Left renal pelvis (tissue), 4 donors: ENCODE measurements around the gene KDM4C. TPM values are rescaled to one million over a fixed set of nuclear protein-coding genes. Genes with fewer than 3 reads are reported as not detected.

Experiments
- DNase-seq, 4 donors: peaks; one replicate each; pipeline ENCODE4 v3.0.0-alpha.2; 2013; ENCODE audit warnings: low read depth in 4 of 4, low spot score in 3 of 4
- polyA plus RNA-seq, 4 donors: library from polyadenylated mRNA; unstranded; fragments of 120-200 nt; gene quantifications; one replicate each; pipeline ENCODE4 v1.2.1, GENCODE V29; 2013; ENCODE audit not compliant: insufficient read length in 4 of 4

The KDM4C gene
- polyA plus RNA-seq, 4 donors = 12.5 to 17.5 (median 16.2) TPM

- no peak for DNase-seq
These were observed 395.4 kb downstream of the KDM4C start for GRCh38 chr9:7153134-7153533.

DNA sequence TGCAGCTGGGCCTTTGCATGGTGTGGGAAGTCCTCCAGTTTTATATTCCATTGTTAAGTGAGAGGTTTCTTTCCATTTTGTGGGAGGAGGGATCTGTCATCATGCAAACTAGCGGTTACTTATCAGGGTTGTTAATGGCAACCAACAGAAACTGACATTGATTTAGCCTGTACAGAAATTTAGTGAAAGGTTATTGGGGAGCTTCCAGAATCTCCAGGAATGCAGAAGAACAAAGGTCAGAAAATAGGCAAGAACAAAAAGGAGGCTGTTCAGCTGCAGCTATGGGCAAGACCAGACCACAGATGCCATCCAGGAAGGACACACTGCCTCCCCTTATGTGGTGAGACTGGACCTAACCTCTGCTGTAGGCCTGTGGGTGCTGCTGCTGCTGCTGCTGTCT, 395.8 kb downstream of the KDM4C start:
- no peak for DNase-seq

GRCh38 chr9:7154003-7154619, 396.3 kb downstream of the KDM4C start:
- DNase-seq = no peak

- no peak for DNase-seq
These were observed 396.9 kb downstream of the KDM4C start for GRCh38 chr9:7154650-7155049.

DNA sequence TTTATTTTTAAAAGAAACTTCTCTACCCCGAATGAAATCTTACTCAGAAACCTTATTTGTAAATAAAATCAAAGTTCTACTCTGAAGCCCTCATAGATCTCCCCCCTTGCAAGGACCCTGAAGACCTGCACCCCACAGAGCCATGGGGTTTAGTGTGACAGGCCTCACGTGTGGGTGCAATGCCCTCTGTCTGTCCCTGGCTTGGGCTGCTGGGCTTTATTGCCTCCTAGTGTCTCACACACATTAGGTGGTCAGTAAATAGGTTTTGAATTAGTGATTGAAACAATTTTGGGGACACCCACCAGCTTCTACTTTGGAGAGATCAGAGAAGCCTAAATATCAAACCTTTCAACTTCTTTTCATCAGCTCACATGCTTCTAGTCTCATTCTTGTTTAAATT, 403.7 kb downstream of the KDM4C start:
- no peak for DNase-seq

DNA sequence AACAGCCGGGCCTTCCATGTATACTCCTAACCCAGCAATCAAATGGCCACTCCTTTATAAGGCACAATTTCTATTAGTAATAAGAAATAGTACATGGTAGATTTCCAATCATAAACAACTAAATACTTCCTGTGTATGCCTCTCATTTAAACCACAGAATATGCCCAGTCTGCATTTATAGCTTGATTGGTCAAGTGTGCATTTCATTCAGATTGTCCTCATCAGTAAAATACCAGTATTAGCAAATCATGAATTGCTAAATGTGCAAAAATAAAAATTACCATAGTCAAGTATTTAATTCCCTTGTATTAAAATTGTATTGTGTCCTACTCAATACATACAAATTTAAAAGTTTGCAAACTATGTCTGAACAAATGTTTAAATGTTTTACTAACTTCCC, 406.2 kb downstream of the KDM4C start:
- DNase-seq = no peak

DNA sequence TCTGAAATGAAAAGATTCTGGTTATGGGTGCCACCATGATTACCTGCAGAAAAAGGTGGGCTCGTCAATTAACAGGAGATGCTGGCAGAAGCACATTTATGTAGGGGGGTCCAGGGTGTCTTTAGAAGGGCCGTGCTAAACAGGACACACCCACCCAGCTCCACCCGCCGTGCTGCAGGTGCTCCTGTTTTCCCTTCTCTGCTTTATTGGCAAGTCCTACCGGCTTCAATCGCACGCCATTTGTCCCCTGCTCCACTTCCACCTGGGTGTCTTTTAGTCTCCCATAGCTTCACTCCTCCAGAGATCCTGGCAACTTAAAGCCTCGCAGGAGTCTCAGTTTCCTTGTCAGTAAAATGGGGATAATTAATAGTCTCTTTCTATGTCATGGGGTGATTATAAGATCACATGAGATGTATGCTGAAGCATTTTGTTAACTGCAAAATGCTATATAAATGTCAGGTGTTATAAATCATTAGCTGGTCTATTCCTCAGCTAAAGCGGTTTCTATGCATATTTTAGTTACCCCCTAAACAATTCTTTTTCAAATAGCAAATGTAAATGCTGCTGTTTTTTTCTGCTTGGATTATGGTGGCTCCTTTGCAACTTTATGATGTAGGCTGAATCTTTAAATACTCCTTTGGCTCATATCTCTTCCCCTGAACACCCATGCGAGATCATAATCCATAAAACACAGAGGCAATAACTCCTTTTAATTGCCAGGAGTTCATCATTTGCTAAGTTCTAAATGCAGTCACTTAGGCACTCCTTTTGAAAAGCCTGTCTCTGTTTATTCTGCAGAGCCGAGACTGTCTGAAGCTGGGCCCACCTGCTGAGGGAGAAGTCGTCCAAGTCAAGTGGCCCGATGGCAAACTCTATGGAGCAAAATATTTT, 406.9 kb downstream of the KDM4C start:
- DNase-seq = no peak

GRCh38 chr9:7165331-7165975, 407.7 kb downstream of the KDM4C start:
- DNase-seq = no peak

GRCh38 chr9:7166074-7166473, 408.3 kb downstream of the KDM4C start:
- no peak for DNase-seq

- DNase-seq = no peak
These were observed 412.1 kb downstream of the KDM4C start for GRCh38 chr9:7169717-7170389.

- DNase-seq = no peak
These were observed 413.8 kb downstream of the KDM4C start for GRCh38 chr9:7171396-7172153.

- no peak for DNase-seq
These were observed 414.7 kb downstream of the KDM4C start for GRCh38 chr9:7172154-7173115.

DNA sequence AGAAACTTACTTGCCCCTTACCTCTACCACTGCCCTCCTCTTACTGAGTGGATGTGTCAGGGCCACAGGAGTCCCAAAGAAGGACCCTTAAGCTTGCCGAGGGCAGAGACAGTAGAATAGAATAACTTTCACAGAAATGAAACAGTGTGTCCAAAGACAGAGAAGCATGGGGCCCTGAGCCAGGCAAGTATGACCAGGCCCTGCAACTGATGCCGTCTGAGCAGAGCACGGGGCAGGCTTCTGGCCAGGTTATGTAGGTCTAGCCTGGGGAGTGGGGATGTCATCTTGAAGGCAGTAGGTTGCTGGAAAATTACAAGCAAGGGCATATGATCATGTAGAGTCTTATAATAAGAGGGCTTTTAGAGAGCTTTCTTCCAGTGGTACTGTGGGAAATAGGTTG, 415.4 kb downstream of the KDM4C start:
- DNase-seq = no peak

DNA sequence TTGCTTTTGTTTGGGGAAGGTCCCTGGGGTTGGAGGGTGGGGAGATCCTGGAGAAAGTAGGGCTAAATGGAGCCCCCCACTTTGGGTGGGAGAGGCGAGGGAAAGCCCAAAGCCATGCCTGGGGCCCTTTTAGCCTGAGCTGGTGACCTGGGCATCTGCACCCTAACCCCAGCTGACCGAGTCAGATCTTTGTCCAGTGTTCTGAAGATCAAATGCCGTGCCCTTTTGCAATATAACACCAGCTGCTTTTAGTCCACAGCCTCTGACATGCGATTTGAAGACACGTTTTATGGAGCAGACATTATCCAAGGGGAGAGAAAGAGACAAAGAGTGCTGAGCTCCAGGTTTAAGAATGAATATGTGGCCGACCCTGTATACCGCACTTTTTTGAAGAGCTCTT, 416.5 kb downstream of the KDM4C start:
- no peak for DNase-seq

DNA sequence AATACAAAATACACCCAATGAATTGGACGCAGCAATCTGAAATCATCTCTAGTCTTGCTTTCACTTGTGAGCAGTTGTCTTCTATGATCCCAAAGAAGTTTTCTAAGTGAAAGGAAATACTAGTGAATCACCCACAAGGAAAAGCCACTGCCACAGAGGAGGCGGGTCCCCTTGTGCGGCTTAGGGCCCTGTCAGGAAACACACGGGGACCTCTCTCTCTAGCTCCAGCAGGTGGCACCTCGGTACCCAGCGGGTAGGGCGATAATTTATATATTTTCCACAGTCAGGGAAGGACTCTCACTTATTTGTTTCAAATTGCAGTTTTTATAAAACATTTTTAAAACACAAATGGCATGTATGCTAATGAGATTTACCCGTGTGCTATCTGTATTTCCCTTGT, 417.1 kb downstream of the KDM4C start:
- no peak for DNase-seq

GRCh38 chr9:7176561-7176960, 418.8 kb downstream of the KDM4C start:
- no peak for DNase-seq

GRCh38 chr9:7177383-7177782, 419.6 kb downstream of the KDM4C start:
- DNase-seq = no peak

DNA sequence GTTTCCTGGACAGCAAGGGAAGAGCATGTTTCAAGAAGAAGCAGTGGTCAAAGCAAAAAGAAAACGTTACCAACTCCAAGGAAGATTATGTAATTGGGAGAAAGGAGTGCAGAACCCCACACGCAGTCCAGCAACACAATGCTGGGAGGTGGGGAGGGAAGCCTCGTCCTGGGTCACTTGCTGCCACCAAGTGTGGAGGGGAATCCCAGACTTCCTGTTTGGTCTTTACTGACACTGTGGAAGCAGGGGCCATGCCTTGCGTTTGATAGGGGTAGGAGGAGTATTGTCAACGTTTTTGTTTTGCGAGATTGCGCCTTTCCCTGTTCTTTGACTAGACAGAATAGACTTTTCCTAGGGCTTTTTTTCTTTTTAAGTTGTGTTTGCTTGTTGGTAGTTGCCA, 421.0 kb downstream of the KDM4C start:
- no peak for DNase-seq

DNA sequence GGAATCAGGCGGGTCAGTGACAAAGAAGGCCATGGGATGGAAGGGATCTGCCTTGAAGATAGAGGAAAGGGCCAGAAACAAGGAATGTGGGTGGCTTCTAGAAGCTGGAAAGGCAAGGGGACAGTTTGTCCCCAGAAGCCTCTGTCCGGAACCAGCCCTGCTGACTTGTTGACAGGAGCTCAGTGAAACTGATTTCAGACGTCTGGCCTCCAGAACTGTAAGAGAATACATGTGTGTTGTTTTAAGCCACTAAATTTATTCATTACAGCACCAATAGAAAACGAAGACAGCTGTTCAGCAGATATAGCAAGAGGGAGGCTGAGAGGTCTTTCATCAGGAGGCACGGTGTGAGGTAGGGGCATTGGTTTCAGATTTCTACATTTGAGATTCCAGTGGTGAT, 422.5 kb downstream of the KDM4C start:
- DNase-seq = no peak
